Vagina (tissue), 2 donors: Measurements from ENCODE around the gene TRAF2. TPM values are rescaled to one million over a fixed set of nuclear protein-coding genes. Genes with fewer than 3 reads are reported as not detected.

Experiments
- DNase-seq, 2 donors: peaks; one replicate each; pipeline ENCODE4 v3.0.0-alpha.2; 2017; ENCODE audit errors: extremely low spot score in 2 of 2
- H3K27ac ChIP-seq: fragments of 200-600 bp; sonication (generic); one replicate; pipeline ENCODE4 v1.5.1; 2019
- H3K27me3 ChIP-seq: fragments of 200-600 bp; sonication (generic); one replicate; pipeline ENCODE4 v1.5.1; 2019
- H3K36me3 ChIP-seq, 2 donors: fragments of 200-600 bp; sonication (generic); one replicate each; pipeline ENCODE4 v1.5.1; 2017 to 2019
- H3K4me1 ChIP-seq: fragments of 200-600 bp; sonication (generic); one replicate; pipeline ENCODE4 v1.5.1; 2019
- H3K4me3 ChIP-seq, 2 donors: fragments of 200-600 bp; sonication (generic); 1 replicate in 1 of 2; 2 replicates in 1 of 2; pipeline ENCODE4 v1.5.1; 2016 to 2019
- H3K9me3 ChIP-seq: fragments of 200-600 bp; sonication (generic); one replicate; pipeline ENCODE4 v1.5.1; 2019
- CTCF ChIP-seq, 3 experiments: fragments of 450-650 bp in 2 of 3; fragments of 200-600 bp in 1 of 3; sonication (generic) in 1 of 3; IDR thresholded peaks; one replicate each; pipeline ENCODE4 v1.5.1; 2017 to 2019; ENCODE audit warnings: antibody characterized with exemption in 3 of 3, mild to moderate bottlenecking in 2 of 3, moderate library complexity in 2 of 3
- POLR2A ChIP-seq, 2 donors: fragments of 450-650 bp; IDR thresholded peaks; one replicate each; pipeline ENCODE4 v1.6.1; 2017; ENCODE audit warnings: antibody characterized with exemption in 2 of 2, mild to moderate bottlenecking in 2 of 2, moderate library complexity in 2 of 2
- POLR2AphosphoS5 ChIP-seq, 2 donors: sonication (generic); formaldehyde crosslinking; IDR thresholded peaks; one replicate each; pipeline ENCODE4 v1.9.0; 2017; ENCODE audit warnings: antibody characterized with exemption in 2 of 2, mild to moderate bottlenecking in 2 of 2, low read depth in 1 of 2; ENCODE audit not compliant: insufficient read depth in 1 of 2
- intact Hi-C: fragments of 100-400 bp; cut with DNase I; formaldehyde crosslinking; loops from one replicate; pipeline ENCODE4 v1.15.1; 2023
- total RNA-seq: library from RNA; depleted of rRNA; stranded (reverse); fragments of >200 nt; gene quantifications from one replicate; pipeline ENCODE4 v1.2.3, GENCODE V29; 2016

Gene TRAF2
- total RNA-seq, 1 donor from 2014 or later, result 12.8 TPM

GRCh38 chr9:136920069-136920468 lies 33.8 kb downstream of the TRAF2 start:
- Histone ChIP-seq H3K4me3 (no peak overlapping the region), H3K4me1 (no peaks in the 10 kb centered on the region), H3K9me3 (no peaks in the 10 kb centered on the region), H3K27me3 (no peaks in the 10 kb centered on the region), H3K27ac (no peak overlapping the region), H3K36me3 (peaks cover 0 to 38% of the 10 kb centered on the region in 2 donors)
- intact Hi-C loops, result no loop called here
- no peak for DNase-seq
- TF ChIP-seq POLR2AphosphoS5 (IDR thresholded peaks at IDR 0.05; ENCODE audit: insufficient read depth in 1 of 2, low read depth in 1 of 2) (no peak), CTCF (IDR thresholded peaks at IDR 0.05) (no peak), POLR2A (IDR thresholded peaks at IDR 0.05) (no peak)

GRCh38 chr9:136920734-136921231 lies 34.5 kb downstream of the TRAF2 start:
- no peak for TF ChIP-seq POLR2A (IDR thresholded peaks at IDR 0.05)
- TF ChIP-seq POLR2AphosphoS5 (IDR thresholded peaks at IDR 0.05; ENCODE audit: insufficient read depth in 1 of 2, low read depth in 1 of 2), result no peak
- no peak for TF ChIP-seq CTCF (IDR thresholded peaks at IDR 0.05)
- intact Hi-C loops, result no loop called here
- Histone ChIP-seq H3K9me3 (no peaks in the 10 kb centered on the region), H3K4me1 (no peaks in the 10 kb centered on the region), H3K36me3 (peaks cover 0 to 39% of the 10 kb centered on the region in 2 donors), H3K27ac (no peak overlapping the region), H3K27me3 (no peaks in the 10 kb centered on the region), H3K4me3 (no peak overlapping the region)
- DNase-seq, result no peak

- intact Hi-C loops, result no loop called here
- H3K36me3 ChIP-seq, result peaks cover 0 to 39% of the 10 kb centered on the region in 2 donors
- TF ChIP-seq POLR2AphosphoS5 (IDR thresholded peaks at IDR 0.05; ENCODE audit: insufficient read depth in 1 of 2, low read depth in 1 of 2) (no peak), POLR2A (IDR thresholded peaks at IDR 0.05) (no peak), CTCF (IDR thresholded peaks at IDR 0.05) (no peak)
- H3K4me1 ChIP-seq, result no peaks in the 10 kb centered on the region
- H3K9me3 ChIP-seq, result no peaks in the 10 kb centered on the region
- no peak overlapping the region for H3K27ac ChIP-seq
- DNase-seq, result no peak
- no peak overlapping the region for H3K4me3 ChIP-seq
- no peaks in the 10 kb centered on the region for H3K27me3 ChIP-seq
These were observed 35.0 kb downstream of the TRAF2 start for GRCh38 chr9:136921307-136921706.

GRCh38 chr9:136921718-136922117 lies 35.4 kb downstream of the TRAF2 start:
- intact Hi-C loops, result no loop called here
- DNase-seq, result no peak
- Histone ChIP-seq H3K27ac (no peak overlapping the region), H3K36me3 (peaks cover 0 to 36% of the 10 kb centered on the region in 2 donors), H3K9me3 (no peaks in the 10 kb centered on the region), H3K4me1 (no peaks in the 10 kb centered on the region), H3K4me3 (no peak overlapping the region), H3K27me3 (no peaks in the 10 kb centered on the region)
- TF ChIP-seq POLR2A (IDR thresholded peaks at IDR 0.05) (no peak), POLR2AphosphoS5 (IDR thresholded peaks at IDR 0.05; ENCODE audit: insufficient read depth in 1 of 2, low read depth in 1 of 2) (no peak), CTCF (IDR thresholded peaks at IDR 0.05) (no peak)

- H3K4me1 ChIP-seq, result no peaks in the 10 kb centered on the region
- H3K27ac ChIP-seq, result no peak overlapping the region
- H3K9me3 ChIP-seq, result no peaks in the 10 kb centered on the region
- intact Hi-C loops, result no loop called here
- no peaks in the 10 kb centered on the region for H3K27me3 ChIP-seq
- DNase-seq, result no peak
- no peak overlapping the region for H3K4me3 ChIP-seq
- peaks cover 0 to 37% of the 10 kb centered on the region in 2 donors for H3K36me3 ChIP-seq
- TF ChIP-seq POLR2A (IDR thresholded peaks at IDR 0.05) (no peak), CTCF (IDR thresholded peaks at IDR 0.05) (no peak), POLR2AphosphoS5 (IDR thresholded peaks at IDR 0.05; ENCODE audit: insufficient read depth in 1 of 2, low read depth in 1 of 2) (no peak)
These were observed 36.2 kb downstream of the TRAF2 start for GRCh38 chr9:136922540-136922939.
